ENCODE measurements around the gene ZNF701.

The ZNF701 gene

GRCh38 chr19:52570000-52570861 is at the start of gene ZNF701:
Gene ZNF701, plus strand, starts transcription at chr19:52570287. Its CDS starts 3,861 bp downstream, at chr19:52574148.
- peak within 1 kb of the TSS; percentile 86 to 87 for H3K27ac ChIP-seq
- intact Hi-C loops (cut with DNase I; ENCODE audit: low total_unique reads) = no loop called here
- H3K9me3 ChIP-seq = no peaks in the 10 kb centered on the region

GRCh38 chr19:52522551-52522950 is 47.5 kb upstream of the ZNF701 start:
- H3K36me3 ChIP-seq = no peaks in the 10 kb centered on the region
- no peak overlapping the region for H3K27ac ChIP-seq
- H3K4me1 ChIP-seq = peaks cover 0 to 7% (median 0%) of the 10 kb centered on the region in 4 donors
- no peaks in the 10 kb centered on the region for H3K27me3 ChIP-seq
- no peak for TF ChIP-seq CTCF (IDR thresholded peaks at IDR 0.05)
- H3K9me3 ChIP-seq = peaks cover 0 to 14% (median 4%) of the 10 kb centered on the region in 3 donors
- intact Hi-C loops (cut with DNase I; ENCODE audit: low total_unique reads) = no loop called here
- no peak overlapping the region for H3K4me3 ChIP-seq
- DNase-seq = no peak

More at GRCh38 chr19:52570000-52570861, at the start of gene ZNF701:
- Histone ChIP-seq H3K27me3 (no peaks in the 10 kb centered on the region), H3K4me3 (peak within 1 kb of the TSS; percentile 66 to 68), H3K4me1 (peaks cover 0 to 16% (median 7%) of the 10 kb centered on the region in 4 donors), H3K36me3 (peaks cover 6 to 34% (median 31%) of the 10 kb centered on the region in 3 donors)
- DNase-seq = peak; percentile 95 to 97
- peak; percentile 34 to 47 for TF ChIP-seq CTCF (IDR thresholded peaks at IDR 0.05)

GRCh38 chr19:52524086-52524485 is 46.0 kb upstream of the ZNF701 start:
- intact Hi-C loops (cut with DNase I; ENCODE audit: low total_unique reads) = no loop called here
- Histone ChIP-seq H3K4me3 (no peak overlapping the region), H3K4me1 (peaks cover 0 to 19% (median 7%) of the 10 kb centered on the region in 4 donors), H3K27ac (no peak overlapping the region), H3K36me3 (no peaks in the 10 kb centered on the region), H3K27me3 (no peaks in the 10 kb centered on the region), H3K9me3 (peaks cover 0 to 5% (median 0%) of the 10 kb centered on the region in 3 donors)
- TF ChIP-seq CTCF (IDR thresholded peaks at IDR 0.05) = no peak
- DNase-seq = no peak

GRCh38 chr19:52527134-52527955 is 42.7 kb upstream of the ZNF701 start, which contains the start of gene ZNF808:
Gene ZNF808, plus strand, starts transcription at chr19:52527668. Its CDS starts 15,617 bp downstream, at chr19:52543285.
- no peaks in the 10 kb centered on the region for H3K27me3 ChIP-seq
- H3K9me3 ChIP-seq = no peaks in the 10 kb centered on the region
- peak within 1 kb of the TSS; percentile 85 to 92 for H3K27ac ChIP-seq
- peak; percentile 58 to 74 for TF ChIP-seq CTCF (IDR thresholded peaks at IDR 0.05)
- no peaks in the 10 kb centered on the region for H3K36me3 ChIP-seq
- DNase-seq = peak; percentile 95 to 98
- peaks cover 0 to 20% (median 7%) of the 10 kb centered on the region in 4 donors for H3K4me1 ChIP-seq
- intact Hi-C loops (cut with DNase I; ENCODE audit: low total_unique reads) = no loop called here
- peak within 1 kb of the TSS; percentile 67 to 70 for H3K4me3 ChIP-seq

- no peak for TF ChIP-seq CTCF (IDR thresholded peaks at IDR 0.05)
- intact Hi-C loops (cut with DNase I; ENCODE audit: low total_unique reads) = no loop called here
These were observed 42.1 kb upstream of the ZNF701 start for GRCh38 chr19:52527956-52528351.

More at GRCh38 chr19:52527956-52528351, 42.1 kb upstream of the ZNF701 start:
- no peak for DNase-seq
- Histone ChIP-seq H3K4me1 (peaks cover 0 to 20% (median 7%) of the 10 kb centered on the region in 4 donors), H3K27me3 (no peaks in the 10 kb centered on the region), H3K36me3 (no peaks in the 10 kb centered on the region), H3K9me3 (no peaks in the 10 kb centered on the region), H3K4me3 (peak overlapping the region; percentile 67 to 70), H3K27ac (peak overlapping the region; percentile 85 to 92)
